ENCODE measurements around the gene CNDP1.

DNA sequence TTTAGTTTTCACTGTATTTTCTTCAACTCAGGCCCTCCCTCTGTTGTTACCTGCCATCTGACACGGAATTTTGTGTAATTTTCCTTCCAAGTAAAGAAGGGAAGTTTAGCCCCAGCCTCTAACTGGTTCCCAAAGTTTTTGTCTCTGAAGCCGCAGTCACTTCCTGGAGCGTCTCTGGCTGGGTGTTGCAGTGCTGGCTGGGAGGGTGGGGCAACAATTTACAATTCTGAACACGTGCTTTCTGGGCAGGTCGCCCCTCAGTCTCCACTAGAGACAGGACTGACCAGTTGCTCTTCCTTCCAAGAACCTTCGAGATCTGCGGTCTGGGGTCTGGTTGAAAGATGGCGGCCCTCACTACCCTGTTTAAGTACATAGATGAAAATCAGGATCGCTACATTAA lies 34.7 kb upstream of the CNDP1 start:
- TF ChIP-seq EZH2 (optimal IDR thresholded peaks at IDR 0.05; ENCODE audit: low read depth, low read length) (no peak), CTCF (IDR thresholded peaks at IDR 0.05; ENCODE audit: low read length) (no peak), EZH2phosphoT487 (IDR thresholded peaks at IDR 0.05; ENCODE audit: low read length) (no peak)
